Liver (tissue), 9 donors: Measurements from ENCODE around the gene WSCD1. TPM values are rescaled to one million over a fixed set of nuclear protein-coding genes. Genes with fewer than 3 reads are reported as not detected.

Source experiments
- DNase-seq: peaks from one replicate; pipeline ENCODE4 v3.0.0-alpha.2; 2017; ENCODE audit warnings: low spot score
- H3K27ac ChIP-seq, 2 donors: one replicate each; pipeline ENCODE4 v1.7.0; 2013; ENCODE audit warnings: inconsistent platforms in 2 of 2, low read length in 2 of 2, control low read depth in 1 of 2, low read depth in 1 of 2, mild to moderate bottlenecking in 1 of 2
- H3K27me3 ChIP-seq, 4 donors: one replicate each; pipeline versions ENCODE4 v1.6.1 to v1.7.0; 2013; ENCODE audit warnings: low read length in 3 of 4, inconsistent platforms in 1 of 4, mild to moderate bottlenecking in 1 of 4, moderate library complexity in 1 of 4; ENCODE audit not compliant: control insufficient read depth in 4 of 4, insufficient read depth in 4 of 4
- H3K36me3 ChIP-seq, 4 donors: one replicate each; pipeline versions ENCODE4 v1.6.1 to v1.7.0; 2013; ENCODE audit warnings: low read length in 3 of 4, mild to moderate bottlenecking in 3 of 4, low read depth in 1 of 4, moderate library complexity in 1 of 4; ENCODE audit not compliant: control insufficient read depth in 4 of 4, insufficient read depth in 3 of 4
- H3K4me1 ChIP-seq, 4 donors: one replicate each; pipeline versions ENCODE4 v1.6.1 to v1.7.0; 2013; ENCODE audit warnings: low read length in 3 of 4, mild to moderate bottlenecking in 3 of 4, moderate library complexity in 1 of 4; ENCODE audit not compliant: control insufficient read depth in 4 of 4, insufficient read depth in 4 of 4
- H3K4me3 ChIP-seq, 3 donors: one replicate each; pipeline versions ENCODE4 v1.6.1 to v1.7.0; 2013; ENCODE audit warnings: low read length in 3 of 3, control low read depth in 1 of 3, low read depth in 1 of 3, mild to moderate bottlenecking in 1 of 3
- H3K9ac ChIP-seq, 2 donors: one replicate each; pipeline ENCODE4 v1.7.0; 2013; ENCODE audit warnings: low read length in 2 of 2, mild to moderate bottlenecking in 2 of 2, moderate library complexity in 2 of 2, control low read depth in 1 of 2, low read depth in 1 of 2
- H3K9me3 ChIP-seq, 4 donors: one replicate each; pipeline versions ENCODE4 v1.6.1 to v1.7.0; 2013; ENCODE audit warnings: low read length in 3 of 4; ENCODE audit not compliant: control insufficient read depth in 4 of 4
- EGR1 ChIP-seq, 2 donors: IDR thresholded peaks; 2 replicates each; pipeline ENCODE4 v1.6.1; 2016 to 2018; ENCODE audit warnings: antibody characterized with exemption in 2 of 2, low read depth in 2 of 2
- FOXA2 ChIP-seq: IDR thresholded peaks from 2 replicates; pipeline ENCODE4 v1.6.1; 2016; ENCODE audit warnings: antibody characterized with exemption
- GABPA ChIP-seq, 2 donors: IDR thresholded peaks in 1 of 2; conservative IDR thresholded peaks in 1 of 2; 2 replicates each; pipeline ENCODE4 v1.6.1; 2016; ENCODE audit warnings: antibody characterized with exemption in 2 of 2, mild to moderate bottlenecking in 1 of 2, moderate library complexity in 1 of 2
- HNF4A ChIP-seq, 2 donors: conservative IDR thresholded peaks; 2 replicates each; pipeline ENCODE4 v1.6.1; 2016; ENCODE audit warnings: antibody characterized with exemption in 2 of 2, mild to moderate bottlenecking in 2 of 2
- HNF4G ChIP-seq: IDR thresholded peaks from 2 replicates; pipeline ENCODE4 v1.6.1; 2016; ENCODE audit warnings: antibody characterized with exemption
- JUND ChIP-seq, 2 donors: IDR thresholded peaks; 2 replicates each; pipeline ENCODE4 v1.6.1; 2016; ENCODE audit warnings: antibody characterized with exemption in 2 of 2
- NR2F2 ChIP-seq: IDR thresholded peaks from 2 replicates; pipeline ENCODE4 v1.6.1; 2016; ENCODE audit warnings: antibody characterized with exemption
- RAD21 ChIP-seq, 2 donors: IDR thresholded peaks; 2 replicates each; pipeline ENCODE4 v1.6.1; 2016; ENCODE audit warnings: antibody characterized with exemption in 2 of 2, mild to moderate bottlenecking in 2 of 2
- RXRA ChIP-seq, 2 donors: IDR thresholded peaks; 2 replicates each; pipeline ENCODE4 v1.6.1; 2017 to 2018; ENCODE audit warnings: antibody characterized with exemption in 2 of 2, mild to moderate bottlenecking in 1 of 2
- SP1 ChIP-seq: IDR thresholded peaks from 2 replicates; pipeline ENCODE4 v1.6.1; 2018; ENCODE audit warnings: antibody characterized with exemption, mild to moderate bottlenecking
- TAF1 ChIP-seq: conservative IDR thresholded peaks from 2 replicates; pipeline ENCODE4 v1.6.1; 2016; ENCODE audit warnings: antibody characterized with exemption, mild to moderate bottlenecking
- YY1 ChIP-seq: IDR thresholded peaks from 2 replicates; pipeline ENCODE4 v1.6.1; 2016; ENCODE audit warnings: antibody characterized with exemption, mild to moderate bottlenecking
- WGBS: extraction: QIAGEN DNeasy Blood & Tissue Kit; methylation state at CpG from one replicate; pipeline ENCODE4 v1.1.7; 2013; 5-methylcytosine and 5-hydroxymethylcytosine counted together
- polyA plus RNA-seq, 2 donors: library from polyadenylated mRNA; stranded (reverse) in 1 of 2; unstranded in 1 of 2; fragments of 200-250 nt in 1 of 2; fragments of >200 nt in 1 of 2; fragmentation: Nextera tagmentation in 1 of 2; extraction: Ambion mirVana in 1 of 2; gene quantifications; one replicate each; pipeline versions ENCODE4 v1.2.1 to v1.2.3, GENCODE V29; 2013 to 2015
- total RNA-seq, 2 donors: library from RNA; depleted of rRNA; stranded (reverse); fragments of >200 nt; gene quantifications; one replicate each; pipeline ENCODE4 v1.2.3, GENCODE V29; 2014
- TF ChIP-seq, protein P1 (sequence below): fragments of 150-350 bp; IDR thresholded peaks from 2 replicates; pipeline ENCODE4 v1.5.1; 2017; ENCODE audit warnings: improper control_type of control experiment, low read depth, low read length; ENCODE audit not compliant: missing input control
- TF ChIP-seq, protein P2 (sequence below): IDR thresholded peaks from 2 replicates; pipeline ENCODE4 v1.6.1; 2016; ENCODE audit warnings: antibody characterized with exemption
- TF ChIP-seq, protein P3 (sequence below): IDR thresholded peaks from 2 replicates; pipeline ENCODE4 v1.6.1; 2016; ENCODE audit warnings: antibody characterized with exemption, mild to moderate bottlenecking
- TF ChIP-seq, protein P4 (sequence below): IDR thresholded peaks from 2 replicates; pipeline ENCODE4 v1.6.1; 2016; ENCODE audit warnings: antibody characterized with exemption
- TF ChIP-seq, protein P5 (sequence below): IDR thresholded peaks from 2 replicates; pipeline ENCODE4 v1.6.1; 2016; ENCODE audit warnings: antibody characterized with exemption
- donor health status: healthy.
- donor health status: healthy.
- donor health status: healthy.
- donor health status: healthy.
- donor health status: healthy.

The WSCD1 gene
- total and polyA plus RNA-seq, 4 donors, result 0.10 to 3.8 (median 1.3) TPM

DNA sequence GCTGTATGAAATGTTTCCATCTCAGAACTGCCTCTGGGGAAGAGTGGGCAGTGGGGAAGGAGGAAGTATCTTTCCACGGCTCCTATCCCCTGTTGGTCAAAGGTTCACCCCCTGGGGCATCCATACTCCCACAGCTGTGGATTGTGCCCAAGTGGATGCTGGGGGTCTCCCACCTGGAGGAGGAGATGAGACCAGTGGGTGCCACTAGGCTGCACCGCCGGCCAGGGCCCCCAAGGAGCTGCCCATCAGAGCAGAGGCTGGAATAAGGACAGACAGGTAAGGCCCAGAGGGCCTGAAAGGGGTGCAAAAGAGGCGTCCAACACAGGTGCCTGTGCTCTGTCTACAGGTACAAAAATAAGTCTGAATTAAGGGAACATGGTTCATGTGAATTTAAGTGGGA lies 87.5 kb downstream of the WSCD1 start:
- Histone ChIP-seq H3K27ac (no peak overlapping the region), H3K36me3 (no peaks in the 10 kb centered on the region), H3K4me1 (no peaks in the 10 kb centered on the region), H3K4me3 (no peak overlapping the region), H3K9me3 (no peaks in the 10 kb centered on the region), H3K9ac (no peak overlapping the region), H3K27me3 (no peaks in the 10 kb centered on the region)
- WGBS, result 83% methylated on average over 4 of the region's 4 CpGs
- no peak for DNase-seq
- TF ChIP-seq, protein P1, sequence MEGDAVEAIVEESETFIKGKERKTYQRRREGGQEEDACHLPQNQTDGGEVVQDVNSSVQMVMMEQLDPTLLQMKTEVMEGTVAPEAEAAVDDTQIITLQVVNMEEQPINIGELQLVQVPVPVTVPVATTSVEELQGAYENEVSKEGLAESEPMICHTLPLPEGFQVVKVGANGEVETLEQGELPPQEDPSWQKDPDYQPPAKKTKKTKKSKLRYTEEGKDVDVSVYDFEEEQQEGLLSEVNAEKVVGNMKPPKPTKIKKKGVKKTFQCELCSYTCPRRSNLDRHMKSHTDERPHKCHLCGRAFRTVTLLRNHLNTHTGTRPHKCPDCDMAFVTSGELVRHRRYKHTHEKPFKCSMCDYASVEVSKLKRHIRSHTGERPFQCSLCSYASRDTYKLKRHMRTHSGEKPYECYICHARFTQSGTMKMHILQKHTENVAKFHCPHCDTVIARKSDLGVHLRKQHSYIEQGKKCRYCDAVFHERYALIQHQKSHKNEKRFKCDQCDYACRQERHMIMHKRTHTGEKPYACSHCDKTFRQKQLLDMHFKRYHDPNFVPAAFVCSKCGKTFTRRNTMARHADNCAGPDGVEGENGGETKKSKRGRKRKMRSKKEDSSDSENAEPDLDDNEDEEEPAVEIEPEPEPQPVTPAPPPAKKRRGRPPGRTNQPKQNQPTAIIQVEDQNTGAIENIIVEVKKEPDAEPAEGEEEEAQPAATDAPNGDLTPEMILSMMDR, result no peak
- TF ChIP-seq TAF1 (no peak), JUND (IDR thresholded peaks at IDR 0.05) (no peak), RAD21 (IDR thresholded peaks at IDR 0.05) (no peak), GABPA (IDR thresholded peaks at IDR 0.05 in 1 of 2, conservative IDR thresholded peaks at IDR 0.05 in 1 of 2) (no peak), NR2F2 (no peak), HNF4A (conservative IDR thresholded peaks at IDR 0.05) (no peak), HNF4G (no peak), RXRA (IDR thresholded peaks at IDR 0.05) (no peak)
- TF ChIP-seq, protein P2, sequence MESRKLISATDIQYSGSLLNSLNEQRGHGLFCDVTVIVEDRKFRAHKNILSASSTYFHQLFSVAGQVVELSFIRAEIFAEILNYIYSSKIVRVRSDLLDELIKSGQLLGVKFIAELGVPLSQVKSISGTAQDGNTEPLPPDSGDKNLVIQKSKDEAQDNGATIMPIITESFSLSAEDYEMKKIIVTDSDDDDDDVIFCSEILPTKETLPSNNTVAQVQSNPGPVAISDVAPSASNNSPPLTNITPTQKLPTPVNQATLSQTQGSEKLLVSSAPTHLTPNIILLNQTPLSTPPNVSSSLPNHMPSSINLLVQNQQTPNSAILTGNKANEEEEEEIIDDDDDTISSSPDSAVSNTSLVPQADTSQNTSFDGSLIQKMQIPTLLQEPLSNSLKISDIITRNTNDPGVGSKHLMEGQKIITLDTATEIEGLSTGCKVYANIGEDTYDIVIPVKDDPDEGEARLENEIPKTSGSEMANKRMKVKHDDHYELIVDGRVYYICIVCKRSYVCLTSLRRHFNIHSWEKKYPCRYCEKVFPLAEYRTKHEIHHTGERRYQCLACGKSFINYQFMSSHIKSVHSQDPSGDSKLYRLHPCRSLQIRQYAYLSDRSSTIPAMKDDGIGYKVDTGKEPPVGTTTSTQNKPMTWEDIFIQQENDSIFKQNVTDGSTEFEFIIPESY, result no peak

DNA sequence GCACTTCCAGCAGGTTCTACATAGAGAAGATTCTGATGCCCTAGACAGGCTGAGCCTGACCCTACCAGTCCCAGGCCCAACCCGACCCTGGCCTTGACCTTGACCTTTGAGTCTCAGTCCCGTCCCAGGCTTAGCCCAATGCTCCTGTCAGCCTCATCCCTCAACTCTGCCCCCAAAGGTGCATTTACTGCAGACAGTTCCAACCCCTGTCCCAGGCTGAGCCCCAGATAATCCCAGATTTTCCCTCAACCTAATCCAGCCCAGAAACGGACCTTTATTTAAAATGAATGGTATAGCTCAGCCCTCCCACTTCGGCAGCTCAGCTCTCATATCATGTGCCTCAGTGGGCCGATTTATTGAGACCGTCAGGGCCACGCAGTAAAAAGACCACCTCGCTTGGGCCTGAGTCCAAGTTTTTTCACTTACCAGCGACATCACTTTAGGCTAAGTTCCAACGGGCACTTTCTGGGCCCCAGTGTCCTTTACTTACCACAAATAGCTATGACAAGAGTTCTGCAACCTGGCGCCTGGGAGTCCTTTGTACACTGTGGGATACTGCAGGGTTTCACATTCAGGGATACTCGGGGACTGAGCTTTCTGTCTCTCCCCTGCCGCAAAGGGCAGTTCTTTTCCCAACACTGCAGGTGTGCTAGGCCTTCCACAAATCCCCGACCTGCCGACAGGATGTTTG lies 89.5 kb downstream of the WSCD1 start:
- TF ChIP-seq JUND (IDR thresholded peaks at IDR 0.05) (no peak), HNF4G (no peak), FOXA2 (no peak), RXRA (IDR thresholded peaks at IDR 0.05) (no peak), TAF1 (no peak), SP1 (no peak), YY1 (no peak), RAD21 (IDR thresholded peaks at IDR 0.05) (no peak), NR2F2 (no peak), GABPA (IDR thresholded peaks at IDR 0.05 in 1 of 2, conservative IDR thresholded peaks at IDR 0.05 in 1 of 2) (no peak), EGR1 (IDR thresholded peaks at IDR 0.05; ENCODE audit: low read depth in 2 of 2) (no peak)
- TF ChIP-seq, protein P3, sequence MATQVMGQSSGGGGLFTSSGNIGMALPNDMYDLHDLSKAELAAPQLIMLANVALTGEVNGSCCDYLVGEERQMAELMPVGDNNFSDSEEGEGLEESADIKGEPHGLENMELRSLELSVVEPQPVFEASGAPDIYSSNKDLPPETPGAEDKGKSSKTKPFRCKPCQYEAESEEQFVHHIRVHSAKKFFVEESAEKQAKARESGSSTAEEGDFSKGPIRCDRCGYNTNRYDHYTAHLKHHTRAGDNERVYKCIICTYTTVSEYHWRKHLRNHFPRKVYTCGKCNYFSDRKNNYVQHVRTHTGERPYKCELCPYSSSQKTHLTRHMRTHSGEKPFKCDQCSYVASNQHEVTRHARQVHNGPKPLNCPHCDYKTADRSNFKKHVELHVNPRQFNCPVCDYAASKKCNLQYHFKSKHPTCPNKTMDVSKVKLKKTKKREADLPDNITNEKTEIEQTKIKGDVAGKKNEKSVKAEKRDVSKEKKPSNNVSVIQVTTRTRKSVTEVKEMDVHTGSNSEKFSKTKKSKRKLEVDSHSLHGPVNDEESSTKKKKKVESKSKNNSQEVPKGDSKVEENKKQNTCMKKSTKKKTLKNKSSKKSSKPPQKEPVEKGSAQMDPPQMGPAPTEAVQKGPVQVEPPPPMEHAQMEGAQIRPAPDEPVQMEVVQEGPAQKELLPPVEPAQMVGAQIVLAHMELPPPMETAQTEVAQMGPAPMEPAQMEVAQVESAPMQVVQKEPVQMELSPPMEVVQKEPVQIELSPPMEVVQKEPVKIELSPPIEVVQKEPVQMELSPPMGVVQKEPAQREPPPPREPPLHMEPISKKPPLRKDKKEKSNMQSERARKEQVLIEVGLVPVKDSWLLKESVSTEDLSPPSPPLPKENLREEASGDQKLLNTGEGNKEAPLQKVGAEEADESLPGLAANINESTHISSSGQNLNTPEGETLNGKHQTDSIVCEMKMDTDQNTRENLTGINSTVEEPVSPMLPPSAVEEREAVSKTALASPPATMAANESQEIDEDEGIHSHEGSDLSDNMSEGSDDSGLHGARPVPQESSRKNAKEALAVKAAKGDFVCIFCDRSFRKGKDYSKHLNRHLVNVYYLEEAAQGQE, result no peak
- TF ChIP-seq, protein P1, result no peak
- TF ChIP-seq, protein P4, sequence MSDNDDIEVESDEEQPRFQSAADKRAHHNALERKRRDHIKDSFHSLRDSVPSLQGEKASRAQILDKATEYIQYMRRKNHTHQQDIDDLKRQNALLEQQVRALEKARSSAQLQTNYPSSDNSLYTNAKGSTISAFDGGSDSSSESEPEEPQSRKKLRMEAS, result no peak
- TF ChIP-seq, protein P2, result no peak
- TF ChIP-seq, protein P5, sequence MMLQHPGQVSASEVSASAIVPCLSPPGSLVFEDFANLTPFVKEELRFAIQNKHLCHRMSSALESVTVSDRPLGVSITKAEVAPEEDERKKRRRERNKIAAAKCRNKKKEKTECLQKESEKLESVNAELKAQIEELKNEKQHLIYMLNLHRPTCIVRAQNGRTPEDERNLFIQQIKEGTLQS, result no peak
- no peaks in the 10 kb centered on the region for H3K36me3 ChIP-seq
- H3K27me3 ChIP-seq, result peaks cover 0 to 4% (median 0%) of the 10 kb centered on the region in 4 donors
- H3K9me3 ChIP-seq, result no peaks in the 10 kb centered on the region
- DNase-seq, result no peak
- WGBS, result 66% methylated on average over 15 of the region's 15 CpGs
- H3K4me1 ChIP-seq, result no peaks in the 10 kb centered on the region
- no peak overlapping the region for H3K9ac ChIP-seq
- no peak overlapping the region for H3K27ac ChIP-seq
- no peak overlapping the region for H3K4me3 ChIP-seq
